WTC11 (cell line): ENCODE results near the gene STAM2. TPM values are rescaled to one million over a fixed set of nuclear protein-coding genes. Genes with fewer than 3 reads are reported as not detected.
"Not testable (repeated sequence)": the region's sequence is repeated elsewhere in the genome, so short reads cannot be mapped to it uniquely, and the experiment has no call there.

Source experiments
- ATAC-seq: fragments of 200-7000 bp; cut with Tn5 transposase; 2 replicates; pipeline ENCODE4 v1.10.0; 2021; ENCODE audit warnings: mild to moderate bottlenecking, moderate library complexity
- CTCF ChIA-PET: fragments of 300-600 bp; sonication (Branson Sonifier 250); formaldehyde crosslinking; loops from one replicate; lab custom pipeline; 2021; ENCODE audit warnings: antibody characterized with exemption; lab: Charles Lee
- POLR2A ChIA-PET: fragments of 350-600 bp; sonication (Branson Sonifier 250); formaldehyde crosslinking; loops from one replicate; lab custom pipeline; 2021; ENCODE audit warnings: antibody characterized with exemption; lab: Charles Lee
- DNase-seq: peaks from one replicate; pipeline ENCODE4 v3.0.0; 2021; ENCODE audit warnings: low spot score
- H3K27ac Mint-ChIP-seq: 2 replicates; pipeline ENCODE4 v1.8.0; 2021; ENCODE audit warnings: mixed read lengths
- H3K27me3 Mint-ChIP-seq: 2 replicates; pipeline ENCODE4 v1.8.0; 2021; ENCODE audit warnings: low read depth, mild to moderate bottlenecking, moderate library complexity, mixed read lengths
- H3K36me3 Mint-ChIP-seq: 2 replicates; pipeline ENCODE4 v1.8.0; 2021; ENCODE audit warnings: mixed read lengths
- H3K4me1 Mint-ChIP-seq: 2 replicates; pipeline ENCODE4 v1.8.0; 2022; ENCODE audit warnings: mixed read lengths
- H3K4me3 Mint-ChIP-seq: 2 replicates; pipeline ENCODE4 v1.8.0; 2021; ENCODE audit warnings: mild to moderate bottlenecking, moderate library complexity, mixed read lengths
- H3K9me3 Mint-ChIP-seq: 2 replicates; pipeline ENCODE4 v1.8.0; 2021; ENCODE audit warnings: mixed read lengths
- AR ChIP-seq: fragments of 250-450 bp; sonication (Bioruptor Pico); IDR thresholded peaks from 2 replicates; pipeline ENCODE4 v1.9.0; 2021; ENCODE audit warnings: mild to moderate bottlenecking
- ATF3 ChIP-seq: sonication (generic); formaldehyde crosslinking; conservative IDR thresholded peaks from 2 replicates; pipeline ENCODE4 v1.8.1; 2022; ENCODE audit warnings: mild to moderate bottlenecking, missing genetic modification reagents
- ATF6 ChIP-seq: sonication (generic); formaldehyde crosslinking; IDR thresholded peaks from 2 replicates; pipeline ENCODE4 v1.8.1; 2023; ENCODE audit warnings: mild to moderate bottlenecking, missing genetic modification reagents
- CBFB ChIP-seq: sonication (generic); formaldehyde crosslinking; IDR thresholded peaks from 2 replicates; pipeline ENCODE4 v1.8.1; 2022; ENCODE audit warnings: mild to moderate bottlenecking, low read depth, missing genetic modification reagents
- CREB1 ChIP-seq: sonication (generic); formaldehyde crosslinking; IDR thresholded peaks from 2 replicates; pipeline ENCODE4 v1.8.0; 2023; ENCODE audit warnings: mild to moderate bottlenecking, missing genetic modification reagents
- CREM ChIP-seq: sonication (generic); formaldehyde crosslinking; IDR thresholded peaks from 2 replicates; pipeline ENCODE4 v1.8.1; 2022; ENCODE audit warnings: mild to moderate bottlenecking, missing genetic modification reagents, moderate library complexity
- GTF2I ChIP-seq: fragments of 250-450 bp; sonication (Bioruptor Pico); conservative IDR thresholded peaks from 2 replicates; pipeline ENCODE4 v1.4.0; 2021; ENCODE audit warnings: mild to moderate bottlenecking
- MAX ChIP-seq: sonication (generic); formaldehyde crosslinking; IDR thresholded peaks from 2 replicates; pipeline ENCODE4 v1.8.0; 2022; ENCODE audit warnings: mild to moderate bottlenecking, missing genetic modification reagents
- NFE2L1 ChIP-seq: sonication (generic); formaldehyde crosslinking; IDR thresholded peaks from 2 replicates; pipeline ENCODE4 v1.8.1; 2023; ENCODE audit warnings: missing genetic modification reagents
- PRDM15 ChIP-seq: sonication (generic); formaldehyde crosslinking; IDR thresholded peaks from 2 replicates; pipeline ENCODE4 v1.8.0; 2022; ENCODE audit warnings: missing genetic modification reagents
- PRRX2 ChIP-seq: fragments of 250-450 bp; sonication (Bioruptor Pico); IDR thresholded peaks from 2 replicates; pipeline ENCODE4 v1.8.0; 2021; ENCODE audit warnings: mild to moderate bottlenecking
- RORB ChIP-seq: fragments of 250-450 bp; sonication (Bioruptor Pico); IDR thresholded peaks from 2 replicates; pipeline ENCODE4 v1.9.0; 2021; ENCODE audit warnings: mild to moderate bottlenecking
- TCF7 ChIP-seq: sonication (generic); formaldehyde crosslinking; IDR thresholded peaks from 2 replicates; pipeline ENCODE4 v1.8.0; 2022; ENCODE audit warnings: mild to moderate bottlenecking, low read depth, missing genetic modification reagents, moderate library complexity
- TP53 ChIP-seq: sonication (generic); formaldehyde crosslinking; IDR thresholded peaks from 2 replicates; pipeline ENCODE4 v1.8.1; 2023; ENCODE audit warnings: mild to moderate bottlenecking, missing genetic modification reagents
- ZNF396 ChIP-seq: fragments of 250-450 bp; sonication (Bioruptor Pico); IDR thresholded peaks from 2 replicates; pipeline ENCODE4 v1.8.0; 2021; ENCODE audit warnings: mild to moderate bottlenecking, moderate library complexity, borderline replicate concordance
- total RNA-seq: library from RNA; stranded (reverse); gene quantifications from 3 replicates; pipeline ENCODE4 v1.2.3, GENCODE V29; 2021

STAM2 gene
- total RNA-seq, 1 experiment from 2014 or later: 9.0 TPM

GRCh38 chr2:152161598-152161997, 14.0 kb downstream of the STAM2 start:
- peaks cover 50% of the 10 kb centered on the region for H3K9me3 Mint-ChIP-seq
- CTCF ChIA-PET: no interaction called here
- TF ChIP-seq NFE2L1 (CRISPR knock-in tag) (no peak), ZNF396 (CRISPR knock-in tag) (no peak), TP53 (CRISPR knock-in tag) (no peak), MAX (CRISPR knock-in tag) (no peak), ATF6 (no peak), RORB (CRISPR knock-in tag) (no peak), AR (CRISPR knock-in tag) (no peak), PRDM15 (CRISPR knock-in tag) (no peak), CREB1 (CRISPR knock-in tag) (no peak), GTF2I (CRISPR knock-in tag) (no peak), CBFB (CRISPR knock-in tag) (no peak), CREM (CRISPR knock-in tag) (no peak), ATF3 (CRISPR knock-in tag) (no peak), TCF7 (CRISPR knock-in tag) (no peak)

GRCh38 chr2:152160378-152160777, 15.2 kb downstream of the STAM2 start:
- H3K27ac Mint-ChIP-seq, H3K4me3 Mint-ChIP-seq, ATAC-seq, H3K27me3 Mint-ChIP-seq, DNase-seq, POLR2A ChIA-PET, CTCF ChIA-PET, H3K4me1 Mint-ChIP-seq: not testable (repeated sequence)
- peaks cover 43% of the 10 kb centered on the region for H3K36me3 Mint-ChIP-seq
- H3K9me3 Mint-ChIP-seq: peaks cover 50% of the 10 kb centered on the region

More at GRCh38 chr2:152161598-152161997, 14.0 kb downstream of the STAM2 start:
- Mint-ChIP-seq H3K27ac (no peak overlapping the region), H3K27me3 (no peaks in the 10 kb centered on the region; the same call in 1 of the 2 replicates), H3K4me1 (0 out of 2 replicates have a peak, but pooled peaks cover 2% of the 10 kb centered on the region), H3K4me3 (no peak overlapping the region), H3K36me3 (peaks cover 43% of the 10 kb centered on the region)
- POLR2A ChIA-PET: no interaction called here
- no peak for ATAC-seq
- DNase-seq: no peak

GRCh38 chr2:152157253-152157652, 18.3 kb downstream of the STAM2 start:
- POLR2A ChIA-PET: no interaction called here
- H3K9me3 Mint-ChIP-seq: peaks cover 36% of the 10 kb centered on the region
- TF ChIP-seq CREB1 (CRISPR knock-in tag): no peak
- no peak for TF ChIP-seq ATF3 (CRISPR knock-in tag)
- TF ChIP-seq PRRX2 (CRISPR knock-in tag): no peak
- no peak for TF ChIP-seq AR (CRISPR knock-in tag)
- TF ChIP-seq TCF7 (CRISPR knock-in tag): no peak

More at GRCh38 chr2:152157253-152157652, 18.3 kb downstream of the STAM2 start:
- Mint-ChIP-seq H3K4me1 (peaks cover 6% of the 10 kb centered on the region), H3K4me3 (no peak overlapping the region), H3K27me3 (no peaks in the 10 kb centered on the region; the same call in 1 of the 2 replicates), H3K36me3 (peaks cover 32% of the 10 kb centered on the region), H3K27ac (no peak overlapping the region)
- ATAC-seq (no peak), DNase-seq (no peak)
- CTCF ChIA-PET: interaction anchor here (1.2 kb wide), 1 partner anchor 34 kb away, joined by 3 read pairs; no protein-coding TSS in a partner anchor
